ENCODE measurements around the gene WNK2. TPM values are rescaled to one million over a fixed set of nuclear protein-coding genes. Genes with fewer than 3 reads are reported as not detected.

WNK2 gene
- total and polyA plus RNA-seq, 2 of the 4 experiments (the other 2 are of a cell fraction), result not detected

GRCh38 chr9:93238953-93239925 lies 55.3 kb downstream of the WNK2 start:
- dilution Hi-C loops (cut with HindIII; ENCODE audit: low sequenced_read_pairs, unreplicated experiment), result no loop called here
- in situ Hi-C loops (cut with MboI; ENCODE audit: low sequenced_read_pairs), result no loop called here

More at GRCh38 chr9:93238953-93239925, 55.3 kb downstream of the WNK2 start:
- Histone ChIP-seq H3K56ac (ENCODE audit: extremely low read depth, insufficient read depth, low read length) (no peak overlapping the region), H2AK5ac (ENCODE audit: low read depth, low read length) (no peak overlapping the region), H4K8ac (ENCODE audit: low read depth in 2 of 2, low read length in 2 of 2) (no peak overlapping the region), H3K9me3 (ENCODE audit: control insufficient read depth, insufficient read depth, low read length) (no peaks in the 10 kb centered on the region), H3K4me3 (ENCODE audit: insufficient read depth, low read depth, low read length) (no peak overlapping the region), H2AFZ (replicated peaks; ENCODE audit: low read length, poor library complexity) (no peak overlapping the region), H3K14ac (replicated peaks; ENCODE audit: low read depth, low read length) (no peak overlapping the region), H3K9ac (ENCODE audit: low read depth, low read length) (no peak overlapping the region), H2BK20ac (ENCODE audit: low read depth, low read length) (no peak overlapping the region), H2BK5ac (ENCODE audit: low read depth, low read length, poor library complexity, severe bottlenecking) (no peak overlapping the region), H3K27me3 (ENCODE audit: control insufficient read depth, insufficient read depth, low read length) (peaks cover 16% of the 10 kb centered on the region), H2BK15ac (ENCODE audit: low read depth, low read length) (no peak overlapping the region), H4K91ac (ENCODE audit: insufficient read depth, low read depth, low read length) (no peak overlapping the region), H3K4me1 (ENCODE audit: control insufficient read depth, insufficient read depth, low read length) (no peaks in the 10 kb centered on the region), H4K5ac (ENCODE audit: low read depth, low read length) (no peak overlapping the region), H3K4ac (ENCODE audit: low read depth, low read length) (no peak overlapping the region), H3K23ac (ENCODE audit: low read depth, low read length) (no peak overlapping the region), H3K4me2 (ENCODE audit: low read depth, low read length) (no peak overlapping the region), H2BK120ac (ENCODE audit: low read depth, low read length) (no peak overlapping the region), H3K27ac (ENCODE audit: insufficient read depth, low read length) (no peak overlapping the region), H3K79me1 (ENCODE audit: low read depth in 1 of 2, low read length in 2 of 2) (no peaks in the 10 kb centered on the region), H3K18ac (ENCODE audit: low read depth, low read length) (no peak overlapping the region), H4K20me1 (ENCODE audit: insufficient read depth, low read length) (no peaks in the 10 kb centered on the region), H3K9me1 (ENCODE audit: insufficient read depth, low read length) (no peaks in the 10 kb centered on the region), H2AK9ac (replicated peaks; ENCODE audit: low read depth, low read length, poor library complexity) (peak overlapping the region; percentile 3), H3K36me3 (ENCODE audit: control insufficient read depth, insufficient read depth, low read length) (no peaks in the 10 kb centered on the region)
- ATAC-seq (ENCODE audit: low read depth) (no peak), DNase-seq (no peak)
- intact Hi-C loops (cut with micrococcal nuclease), result no loop called here
- CTCF ChIA-PET, result no interaction called here
- POLR2A ChIA-PET (ENCODE audit: unreplicated experiment), result no interaction called here
- 77% methylated on average over 10 of the region's 19 CpGs; no CpG with 5 or more reads in 1 of the 2 experiments for WGBS, 2 experiments (ENCODE audit: extremely low coverage in 2 of 2, insufficient read length in 1 of 2)
- TF ChIP-seq, protein P1, sequence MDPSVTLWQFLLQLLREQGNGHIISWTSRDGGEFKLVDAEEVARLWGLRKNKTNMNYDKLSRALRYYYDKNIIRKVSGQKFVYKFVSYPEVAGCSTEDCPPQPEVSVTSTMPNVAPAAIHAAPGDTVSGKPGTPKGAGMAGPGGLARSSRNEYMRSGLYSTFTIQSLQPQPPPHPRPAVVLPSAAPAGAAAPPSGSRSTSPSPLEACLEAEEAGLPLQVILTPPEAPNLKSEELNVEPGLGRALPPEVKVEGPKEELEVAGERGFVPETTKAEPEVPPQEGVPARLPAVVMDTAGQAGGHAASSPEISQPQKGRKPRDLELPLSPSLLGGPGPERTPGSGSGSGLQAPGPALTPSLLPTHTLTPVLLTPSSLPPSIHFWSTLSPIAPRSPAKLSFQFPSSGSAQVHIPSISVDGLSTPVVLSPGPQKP (IDR thresholded peaks at IDR 0.05; ENCODE audit: borderline replicate concordance, low read depth, low read length), result no peak
- TF ChIP-seq MAZ (IDR thresholded peaks at IDR 0.05; ENCODE audit: borderline replicate concordance, low read depth, low read length), result no peak
- no peak for TF ChIP-seq MXI1 (IDR thresholded peaks at IDR 0.05; ENCODE audit: borderline replicate concordance, low read depth, low read length)
- BruUV-seq (replicated peaks), result no TSS peak

Data from IMR-90 (cell line).